HepG2 (cell line): ENCODE measurements around the gene FBXL7. TPM values are rescaled to one million over a fixed set of nuclear protein-coding genes. Genes with fewer than 3 reads are reported as not detected.

ENCODE experiments used
- ATAC-seq: fragments of 200-7000 bp; cut with Tn5 transposase; 3 replicates; pipeline ENCODE4 v1.9.1; 2020; ENCODE audit warnings: mild to moderate bottlenecking, moderate library complexity
- BruUV-seq: library from RNA; stranded (reverse); fragments of 400-500 nt; replicated peaks from 2 replicates; lab custom pipeline; 2021; lab: Mats Ljungman, UMichigan
- CTCF ChIA-PET: fragments of 300-600 bp; formaldehyde crosslinking; extraction: SDS; loops from one replicate; lab custom pipeline; 2021; ENCODE audit warnings: low total read pairs, inconsistent platforms, low intra/inter-chr PET ratio; lab: Yijun Ruan, JAX
- POLR2A ChIA-PET: fragments of 350-600 bp; sonication (Branson Sonifier 250); formaldehyde crosslinking; loops from one replicate; lab custom pipeline; 2020; ENCODE audit warnings: antibody characterized with exemption, inconsistent platforms; lab: Yijun Ruan, JAX
- DNase-seq: peaks from one replicate; pipeline ENCODE4 v3.0.0-alpha.2; 2015; ENCODE audit warnings: low spot score
- FAIRE-seq: peaks from 3 replicates; lab custom pipeline; 2011; peaks lifted over from hg19 to GRCh38; lab: Jason Lieb, UNC
- H2AFZ ChIP-seq: one replicate; pipeline ENCODE4 v1.6.1; 2011; ENCODE audit warnings: low read length, inconsistent platforms
- H3K27ac ChIP-seq: fragments of 300-600 bp; 3 replicates; pipeline ENCODE4 v1.8.0; 2011; ENCODE audit warnings: mixed run types, mild to moderate bottlenecking, mixed read lengths, low read length, inconsistent platforms; ENCODE audit not compliant: insufficient read depth; ENCODE audit errors: extremely low read length
- H3K27me3 ChIP-seq, 2 experiments: fragments of 200-600 bp in 1 of 2; 2 replicates in 1 of 2; 3 replicates in 1 of 2; pipeline versions ENCODE4 v1.6.0 to v1.8.0; 2011; ENCODE audit warnings: low read length in 2 of 2, mild to moderate bottlenecking in 2 of 2, moderate library complexity in 2 of 2, inconsistent platforms in 1 of 2; ENCODE audit not compliant: insufficient read depth in 2 of 2, control insufficient read depth in 1 of 2
- H3K36me3 ChIP-seq, 2 experiments: fragments of 200-600 bp in 1 of 2; replicated peaks in 1 of 2; 2 replicates in 1 of 2; 3 replicates in 1 of 2; pipeline versions ENCODE4 v1.5.1 to v1.8.0; 2011; ENCODE audit warnings: low read length in 2 of 2, inconsistent platforms in 1 of 2; ENCODE audit not compliant: insufficient read depth in 2 of 2, control insufficient read depth in 1 of 2
- H3K4me1 ChIP-seq: 2 replicates; pipeline ENCODE4 v1.5.1; 2012; ENCODE audit warnings: low read length, inconsistent platforms; ENCODE audit not compliant: insufficient read depth
- H3K4me2 ChIP-seq: 2 replicates; pipeline ENCODE4 v1.6.0; 2011; ENCODE audit warnings: low read depth, low read length, inconsistent platforms
- H3K4me3 ChIP-seq, 3 experiments: fragments of 200-600 bp in 1 of 3; sonication (generic), shearing (Covaris generic) in 1 of 3; replicated peaks in 1 of 3; 2 replicates each; pipeline ENCODE4 v1.5.1; 2011 to 2016; ENCODE audit warnings: low read length in 3 of 3, inconsistent platforms in 2 of 3, low read depth in 2 of 3, mild to moderate bottlenecking in 2 of 3, control low read depth in 1 of 3, mixed read lengths in 1 of 3; ENCODE audit not compliant: insufficient read depth in 1 of 3
- H3K79me2 ChIP-seq: one replicate; pipeline ENCODE4 v1.6.1; 2011; ENCODE audit warnings: low read length, inconsistent platforms; ENCODE audit not compliant: insufficient read depth
- H3K9ac ChIP-seq: 2 replicates; pipeline ENCODE4 v1.6.0; 2011; ENCODE audit warnings: mild to moderate bottlenecking, low read depth, low read length, inconsistent platforms; ENCODE audit not compliant: insufficient read depth
- H3K9me3 ChIP-seq: 2 replicates; pipeline ENCODE4 v1.5.1; 2012; ENCODE audit warnings: mild to moderate bottlenecking, low read length
- H4K20me1 ChIP-seq: 2 replicates; pipeline ENCODE4 v1.6.0; 2011; ENCODE audit warnings: inconsistent platforms, mild to moderate bottlenecking, low read length, moderate library complexity; ENCODE audit not compliant: insufficient read depth
- HNRNPH1 ChIP-seq: fragments of 200-400 bp; formaldehyde crosslinking; optimal IDR thresholded peaks from 2 replicates; pipeline ENCODE3; 2017; ENCODE audit warnings: mild to moderate bottlenecking, low read depth, low read length
- MEIS2 ChIP-seq: sonication (generic); formaldehyde crosslinking; IDR thresholded peaks from 2 replicates; pipeline ENCODE4 v1.9.0; 2021; ENCODE audit warnings: mild to moderate bottlenecking, missing genetic modification reagents
- NPAS2 ChIP-seq: sonication (generic); formaldehyde crosslinking; IDR thresholded peaks from 2 replicates; pipeline ENCODE4 v1.8.0; 2022; ENCODE audit warnings: mild to moderate bottlenecking, missing genetic modification reagents, borderline replicate concordance
- SALL2 ChIP-seq: sonication (generic); formaldehyde crosslinking; IDR thresholded peaks from 2 replicates; pipeline ENCODE4 v1.8.1; 2023; ENCODE audit warnings: mild to moderate bottlenecking, missing genetic modification reagents, inconsistent platforms
- SETDB1 ChIP-seq: sonication (generic); formaldehyde crosslinking; IDR thresholded peaks from 2 replicates; pipeline ENCODE4 v1.5.1; 2020; ENCODE audit warnings: missing genetic modification reagents, mild to moderate bottlenecking, borderline replicate concordance
- TOE1 ChIP-seq: sonication (generic); formaldehyde crosslinking; IDR thresholded peaks from 2 replicates; pipeline ENCODE4 v1.4.0; 2020; ENCODE audit warnings: mild to moderate bottlenecking, missing genetic modification reagents
- ZFP82 ChIP-seq: sonication (generic); formaldehyde crosslinking; IDR thresholded peaks from 2 replicates; pipeline ENCODE4 v1.5.1; 2020; ENCODE audit warnings: mild to moderate bottlenecking, missing genetic modification reagents, borderline replicate concordance
- ZNF235 ChIP-seq: sonication (generic); formaldehyde crosslinking; IDR thresholded peaks from 2 replicates; pipeline ENCODE4 v1.8.1; 2023; ENCODE audit warnings: mild to moderate bottlenecking, missing genetic modification reagents, borderline replicate concordance
- ZNF777 ChIP-seq: sonication (generic); formaldehyde crosslinking; IDR thresholded peaks from 2 replicates; pipeline ENCODE4 v1.4.0; 2020; ENCODE audit warnings: missing genetic modification reagents
- WGBS: methylation state at CpG from one replicate; pipeline ENCODE4 v1.1.6; 2017; ENCODE audit warnings: low lambda C conversion rate; 5-methylcytosine and 5-hydroxymethylcytosine counted together
- in situ Hi-C: cut with HindIII; loops from 2 replicates; pipeline ENCODE4 v1.10.0; 2017; ENCODE audit warnings: low pct_unique_long_range_greater_than_20kb; ENCODE audit not compliant: extremely low pct_ligation_motif_present
- intact Hi-C: fragments of 100-400 bp; cut with micrococcal nuclease; formaldehyde crosslinking; loops from one replicate; pipeline ENCODE4 v1.10.0; 2022; ENCODE audit not compliant: unreplicated experiment
- polyA plus RNA-seq, 8 experiments: library from polyadenylated mRNA; depleted of rRNA in 3 of 8; stranded (reverse) in 7 of 8; unstranded in 1 of 8; fragments of >200 nt; fragmentation: Illumina TruSeq in 4 of 8; extraction: Trizol in 4 of 8; gene quantifications; 2 replicates each; pipeline versions ENCODE4 v1.2.1 to v1.2.3, GENCODE V29; 2011 to 2016; ENCODE audit warnings: low read depth in 4 of 8, missing spikeins in 1 of 8, mixed read lengths in 1 of 8; ENCODE audit not compliant: insufficient read depth in 1 of 8
- total RNA-seq, 5 experiments: library from RNA; depleted of rRNA; stranded (reverse); fragments of >200 nt; fragmentation: Illumina TruSeq; extraction: Trizol; gene quantifications; 2 replicates each; pipeline ENCODE4 v1.2.3, GENCODE V29; 2016; ENCODE audit warnings: low read depth in 1 of 5
- TF ChIP-seq, protein P1 (sequence below): sonication (generic); formaldehyde crosslinking; IDR thresholded peaks from 2 replicates; pipeline ENCODE4 v1.8.0; 2022; ENCODE audit warnings: missing genetic modification reagents, mild to moderate bottlenecking, inconsistent platforms, borderline replicate concordance
- TF ChIP-seq, protein P2 (sequence below): sonication (generic); formaldehyde crosslinking; IDR thresholded peaks from 2 replicates; pipeline ENCODE4 v1.4.0; 2020; ENCODE audit warnings: mild to moderate bottlenecking, low read depth, missing genetic modification reagents

Gene FBXL7
- total and polyA plus RNA-seq, 2 of the 13 experiments (the other 11 are each of a cell fraction or from before 2014, with no cell fraction given), result 0.07 TPM; not detected in 1

DNA sequence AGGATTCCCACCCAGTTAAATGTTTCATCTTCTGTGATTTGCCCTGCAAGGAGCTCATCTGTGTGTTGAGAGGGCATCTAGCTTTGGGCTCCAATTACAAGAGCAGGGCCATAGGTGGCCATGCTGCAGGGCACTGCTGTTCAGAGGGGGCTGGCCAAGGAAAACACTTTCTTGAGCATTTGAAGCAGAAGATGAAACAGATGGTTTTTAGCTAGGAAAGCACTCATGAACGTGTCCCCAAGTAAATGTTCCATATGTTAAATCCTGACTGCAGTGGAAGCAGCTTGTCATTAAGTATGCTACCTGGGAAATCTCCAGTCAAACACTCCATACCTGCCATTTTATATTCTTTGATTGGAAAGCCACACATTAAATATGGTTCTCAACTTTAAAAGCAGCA lies 176.6 kb downstream of the FBXL7 start:
- DNase-seq (no peak), ATAC-seq (no peak), FAIRE-seq (no peak)
- POLR2A ChIA-PET, result no interaction called here
- H3K36me3 ChIP-seq, result no peaks in the 10 kb centered on the region
- H2AFZ ChIP-seq, result no peak overlapping the region
- H3K4me3 ChIP-seq, result no peak overlapping the region
- CTCF ChIA-PET, result no interaction called here
- no TSS peak for BruUV-seq
- no peaks in the 10 kb centered on the region for H3K4me1 ChIP-seq
- no peak overlapping the region for H3K4me2 ChIP-seq
- no peaks in the 10 kb centered on the region for H3K9me3 ChIP-seq
- TF ChIP-seq, protein P1, sequence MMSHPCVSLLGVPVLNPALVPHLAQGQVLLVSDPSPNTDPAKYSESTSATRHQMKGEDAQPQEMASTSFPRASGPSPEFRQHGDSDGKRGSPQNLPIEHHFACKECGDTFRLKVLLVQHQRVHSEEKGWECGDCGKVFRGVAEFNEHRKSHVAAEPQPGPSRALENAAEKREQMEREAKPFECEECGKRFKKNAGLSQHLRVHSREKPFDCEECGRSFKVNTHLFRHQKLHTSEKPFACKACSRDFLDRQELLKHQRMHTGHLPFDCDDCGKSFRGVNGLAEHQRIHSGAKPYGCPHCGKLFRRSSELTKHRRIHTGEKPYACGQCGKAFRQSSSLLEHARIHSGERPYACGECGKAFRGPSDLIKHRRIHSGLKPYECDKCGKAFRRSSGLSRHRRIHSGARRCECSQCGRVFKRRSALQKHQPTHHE (CRISPR knock-in tag), result no peak
- TF ChIP-seq ZNF777, result no peak
- TF ChIP-seq TOE1 (CRISPR knock-in tag), result no peak
- no peak for TF ChIP-seq ZNF235
- TF ChIP-seq SALL2 (CRISPR knock-in tag), result no peak
- no peak for TF ChIP-seq HNRNPH1
- no peak for TF ChIP-seq MEIS2 (CRISPR knock-in tag)
- no peak for TF ChIP-seq NPAS2 (CRISPR knock-in tag)
- TF ChIP-seq, protein P2, sequence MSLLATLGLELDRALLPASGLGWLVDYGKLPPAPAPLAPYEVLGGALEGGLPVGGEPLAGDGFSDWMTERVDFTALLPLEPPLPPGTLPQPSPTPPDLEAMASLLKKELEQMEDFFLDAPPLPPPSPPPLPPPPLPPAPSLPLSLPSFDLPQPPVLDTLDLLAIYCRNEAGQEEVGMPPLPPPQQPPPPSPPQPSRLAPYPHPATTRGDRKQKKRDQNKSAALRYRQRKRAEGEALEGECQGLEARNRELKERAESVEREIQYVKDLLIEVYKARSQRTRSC (CRISPR knock-in tag), result no peak
- TF ChIP-seq SETDB1 (CRISPR knock-in tag), result no peak
- no peak for TF ChIP-seq ZFP82 (CRISPR knock-in tag)
- no peak overlapping the region for H3K9ac ChIP-seq
- H4K20me1 ChIP-seq, result no peaks in the 10 kb centered on the region
- H3K27me3 ChIP-seq, result no peaks in the 10 kb centered on the region
- in situ Hi-C loops (no loop called here), intact Hi-C loops (no loop called here)
- no peak overlapping the region for H3K27ac ChIP-seq
- 0% methylated on average over 1 of the region's 1 CpG for WGBS
- H3K79me2 ChIP-seq, result no peaks in the 10 kb centered on the region
